NAMALWA (cell line): ENCODE data around the gene CYP2R1.
"Not testable (repeated sequence)": the region's sequence is repeated elsewhere in the genome, so short reads cannot be mapped to it uniquely, and the experiment has no call there.

Source experiments
- DNase-seq: peaks from one replicate; pipeline ENCODE4 v3.0.0-alpha.2; 2015; ENCODE audit warnings: low spot score

CYP2R1 gene

GRCh38 chr11:14891143-14892035 is 642 bp downstream of the CYP2R1 start:
- peak; percentile 91 for DNase-seq

DNA sequence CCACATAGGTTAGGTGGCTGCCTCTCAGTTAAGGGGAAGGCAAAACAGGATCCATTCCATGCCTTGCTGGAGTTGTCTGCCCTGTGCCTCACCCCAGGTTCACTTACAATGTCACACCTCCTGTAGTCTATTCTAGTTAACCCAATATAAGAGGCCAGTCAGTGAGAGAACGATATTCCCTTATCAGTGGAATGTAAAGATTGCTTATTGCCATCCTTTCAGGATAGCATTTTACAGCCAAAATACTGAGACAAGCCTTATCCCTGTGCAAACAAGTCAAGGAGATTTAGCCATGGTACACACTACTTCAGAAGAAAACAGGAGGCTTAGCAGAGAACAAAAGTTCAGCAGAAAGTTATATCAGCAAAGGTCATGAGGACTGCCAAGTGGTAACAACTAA is 5.5 kb downstream of the CYP2R1 start:
- DNase-seq, result no peak

DNA sequence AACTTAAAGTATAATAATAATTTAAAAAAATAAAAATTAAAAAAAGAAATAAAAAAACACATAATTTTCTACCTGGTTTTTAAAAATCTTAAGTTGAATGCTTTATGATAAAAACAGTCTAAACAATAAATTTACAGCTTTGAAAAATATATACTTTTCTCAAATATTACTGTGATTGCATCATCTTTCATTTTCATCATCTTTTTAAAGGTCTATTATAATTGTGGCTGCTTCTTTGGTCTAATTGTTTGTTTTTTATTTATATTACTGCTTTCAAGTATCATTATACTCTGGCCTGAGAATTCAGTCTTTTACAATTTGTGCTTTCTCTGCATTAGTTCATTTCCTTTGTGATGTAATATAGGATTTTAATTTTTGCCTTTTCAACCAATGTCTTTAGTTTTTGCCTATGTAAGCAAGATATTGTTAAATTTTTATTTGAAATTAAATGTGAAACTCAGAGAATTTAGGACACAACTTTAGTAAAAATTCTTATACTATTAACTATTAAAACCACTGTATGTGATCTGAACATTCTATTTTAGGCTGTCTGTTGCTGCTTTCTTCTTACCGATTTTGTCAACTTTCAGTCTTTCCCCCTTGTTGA is 7.3 kb downstream of the CYP2R1 start:
- no peak for DNase-seq

- DNase-seq, result not testable (repeated sequence)
Observed at GRCh38 chr11:14883683-14884082, 8.3 kb downstream of the CYP2R1 start.

GRCh38 chr11:14882196-14882595 is 9.8 kb downstream of the CYP2R1 start:
- DNase-seq, result no peak

GRCh38 chr11:14881576-14882193 is 10.3 kb downstream of the CYP2R1 start:
- no peak for DNase-seq

DNA sequence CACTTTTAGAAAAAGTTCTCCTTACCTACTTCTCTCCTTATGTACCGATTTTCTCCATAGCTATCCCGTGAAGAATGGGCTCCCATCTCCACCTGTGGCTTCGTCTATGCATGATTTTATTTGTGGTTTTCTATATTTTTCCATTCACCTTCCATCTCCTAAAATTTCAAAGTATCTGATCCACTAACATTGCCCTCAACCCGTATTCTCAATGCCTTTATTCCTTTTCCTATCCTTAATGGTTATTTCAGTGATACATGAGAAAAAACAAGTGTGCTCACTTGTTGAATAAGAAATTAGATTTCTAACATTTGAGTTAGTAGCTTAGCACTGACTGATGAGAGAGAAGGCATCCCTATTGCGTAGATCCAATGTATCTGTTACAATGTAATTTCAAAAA is 16.9 kb downstream of the CYP2R1 start:
- DNase-seq, result no peak

- DNase-seq, result no peak
Observed at GRCh38 chr11:14873632-14874031, 18.4 kb downstream of the CYP2R1 start.

- no peak for DNase-seq
Observed at GRCh38 chr11:14872032-14872431, 20.0 kb downstream of the CYP2R1 start.

GRCh38 chr11:14863775-14864174 is 28.3 kb downstream of the CYP2R1 start:
- DNase-seq, result not testable (repeated sequence)

DNA sequence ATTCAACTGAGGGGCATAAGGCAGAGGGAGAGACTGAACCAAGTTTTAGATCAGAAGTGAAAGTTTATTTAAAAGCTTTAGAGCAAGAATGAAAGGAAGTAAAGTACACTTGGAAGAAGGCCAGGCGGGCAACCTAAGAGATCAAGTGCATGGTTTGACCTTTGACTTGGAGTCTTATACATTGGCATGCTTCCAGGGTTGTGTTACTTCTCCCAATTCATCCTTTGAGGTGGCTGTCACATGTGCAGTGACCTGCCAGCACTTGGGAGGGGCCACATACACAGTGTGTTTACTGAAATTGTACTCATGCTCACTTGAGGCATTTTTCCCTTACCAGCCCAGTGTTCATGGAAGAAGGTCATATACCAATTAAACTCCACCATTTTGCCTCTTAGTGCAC is 30.4 kb downstream of the CYP2R1 start:
- DNase-seq, result no peak

DNA sequence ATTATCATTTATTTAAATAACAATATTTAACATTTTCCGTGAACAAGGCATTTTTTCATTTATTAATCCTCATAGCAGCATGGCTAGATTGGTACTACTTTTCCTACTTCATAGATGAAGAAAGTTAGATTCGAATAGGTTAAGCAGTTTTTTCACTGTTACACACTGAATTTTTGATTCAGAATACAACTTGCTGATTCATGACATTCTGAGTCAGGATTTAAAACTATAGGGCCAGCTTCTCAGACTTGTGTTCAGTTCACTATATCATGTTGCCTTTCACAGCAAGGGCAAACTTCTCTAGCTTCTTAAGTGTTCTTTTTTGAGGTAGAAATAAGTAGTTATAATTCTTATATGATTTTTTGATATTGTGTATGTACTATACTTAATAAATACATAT is 31.5 kb downstream of the CYP2R1 start:
- no peak for DNase-seq

DNA sequence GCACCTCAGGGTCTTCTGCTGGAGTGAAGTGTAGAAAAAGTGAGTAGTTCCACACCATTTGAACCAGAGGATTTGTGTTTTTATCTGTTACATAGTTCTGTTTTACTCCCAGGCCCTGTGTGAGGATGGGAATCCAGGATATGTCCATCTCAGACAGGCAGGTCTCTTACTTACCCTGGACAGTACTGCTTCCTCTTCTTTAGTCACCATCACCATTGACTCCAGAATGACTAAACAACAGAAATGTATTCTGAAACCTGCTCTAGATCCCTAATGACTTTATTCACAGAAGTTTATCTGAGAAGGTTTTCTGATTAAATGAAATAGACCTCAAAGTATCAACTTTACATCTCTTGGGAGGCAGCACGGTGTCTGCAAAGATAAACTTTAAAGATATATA is 33.6 kb downstream of the CYP2R1 start:
- DNase-seq, result no peak

DNA sequence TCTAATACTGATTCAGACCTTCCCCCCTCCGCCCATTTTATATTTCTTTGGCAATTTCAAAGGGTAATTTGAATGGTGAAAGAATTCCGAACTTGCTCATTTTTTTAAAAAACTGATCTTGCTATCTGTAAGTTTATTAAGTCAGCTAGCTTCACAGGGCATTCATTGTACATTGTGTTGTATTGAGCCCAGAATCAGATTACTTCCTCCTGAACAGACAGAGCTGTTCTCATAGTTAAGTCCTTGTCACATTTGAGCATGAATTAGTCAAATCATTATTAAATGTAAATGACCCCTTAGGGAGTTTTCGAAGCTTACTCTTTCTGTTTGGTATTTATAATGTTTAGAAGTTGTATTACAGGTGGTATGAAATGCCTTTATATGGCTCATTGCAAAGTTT is 34.4 kb downstream of the CYP2R1 start:
- no peak for DNase-seq

GRCh38 chr11:14855890-14856289 is 36.1 kb downstream of the CYP2R1 start:
- DNase-seq, result no peak

DNA sequence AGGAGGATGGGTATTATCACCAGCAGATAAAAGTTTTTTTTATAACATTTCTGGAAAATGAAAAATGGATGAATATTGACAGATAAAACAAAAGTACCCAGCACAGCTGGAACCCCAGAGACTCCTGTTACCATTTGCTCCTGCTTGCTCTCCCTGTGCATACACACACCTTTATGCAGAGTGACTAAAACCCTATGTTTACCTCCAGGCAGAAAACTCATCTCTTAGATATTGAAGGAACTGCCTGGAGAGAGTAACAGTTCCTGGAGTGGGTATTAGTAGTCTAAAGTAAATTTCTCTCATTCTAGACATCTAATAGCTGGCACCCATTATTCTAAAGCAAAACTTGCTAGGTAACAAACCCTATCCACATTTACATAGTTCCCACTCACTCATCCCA is 38.0 kb downstream of the CYP2R1 start:
- DNase-seq, result no peak

DNA sequence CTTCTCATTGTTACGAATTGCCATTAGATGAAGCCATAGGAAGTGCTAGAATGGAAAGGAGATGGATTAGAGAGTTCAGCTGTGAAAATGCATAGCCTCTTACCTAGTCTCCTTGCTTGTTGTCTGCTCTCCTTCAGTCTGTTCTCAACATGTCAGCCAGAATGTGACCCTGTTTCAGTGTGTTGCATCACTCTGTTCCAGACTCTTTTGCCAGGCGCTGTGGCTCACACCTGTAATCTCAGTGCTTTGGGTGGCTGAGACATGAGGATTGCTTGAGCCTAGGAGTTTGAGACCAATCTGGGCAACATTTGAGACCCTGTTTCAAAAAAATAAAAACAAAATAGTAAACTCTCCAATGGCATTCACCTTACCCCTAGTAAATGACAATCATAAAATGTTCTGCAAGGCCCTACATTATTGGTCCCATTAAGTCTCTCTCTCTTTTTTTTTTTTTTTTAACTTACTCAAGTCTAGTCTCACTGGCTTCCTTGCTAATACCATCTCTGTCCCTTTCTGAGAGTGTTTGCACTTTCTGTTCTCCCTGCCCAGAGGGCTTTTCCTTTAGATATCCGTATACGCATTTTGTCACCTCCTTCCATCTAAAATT is 39.4 kb downstream of the CYP2R1 start:
- peak; percentile 5 for DNase-seq

DNA sequence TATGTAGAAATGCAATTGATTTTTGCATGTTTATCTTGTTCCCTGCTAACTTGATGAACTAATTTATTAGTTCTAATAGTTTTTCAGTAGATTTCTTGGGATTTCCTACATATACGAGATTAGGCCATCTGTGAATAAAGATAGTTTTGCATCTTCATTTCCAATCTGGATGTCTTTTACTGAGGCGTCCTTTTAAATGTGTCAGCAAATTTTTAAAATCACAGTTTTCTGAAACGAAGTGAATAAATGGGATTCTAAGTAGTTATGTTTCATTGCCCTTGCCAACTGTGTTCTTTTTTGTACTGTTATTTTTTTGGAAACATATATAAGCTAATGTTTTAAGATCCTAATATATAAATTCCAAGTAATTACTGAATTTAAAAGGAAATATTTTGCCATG is 50.0 kb downstream of the CYP2R1 start:
- no peak for DNase-seq

DNA sequence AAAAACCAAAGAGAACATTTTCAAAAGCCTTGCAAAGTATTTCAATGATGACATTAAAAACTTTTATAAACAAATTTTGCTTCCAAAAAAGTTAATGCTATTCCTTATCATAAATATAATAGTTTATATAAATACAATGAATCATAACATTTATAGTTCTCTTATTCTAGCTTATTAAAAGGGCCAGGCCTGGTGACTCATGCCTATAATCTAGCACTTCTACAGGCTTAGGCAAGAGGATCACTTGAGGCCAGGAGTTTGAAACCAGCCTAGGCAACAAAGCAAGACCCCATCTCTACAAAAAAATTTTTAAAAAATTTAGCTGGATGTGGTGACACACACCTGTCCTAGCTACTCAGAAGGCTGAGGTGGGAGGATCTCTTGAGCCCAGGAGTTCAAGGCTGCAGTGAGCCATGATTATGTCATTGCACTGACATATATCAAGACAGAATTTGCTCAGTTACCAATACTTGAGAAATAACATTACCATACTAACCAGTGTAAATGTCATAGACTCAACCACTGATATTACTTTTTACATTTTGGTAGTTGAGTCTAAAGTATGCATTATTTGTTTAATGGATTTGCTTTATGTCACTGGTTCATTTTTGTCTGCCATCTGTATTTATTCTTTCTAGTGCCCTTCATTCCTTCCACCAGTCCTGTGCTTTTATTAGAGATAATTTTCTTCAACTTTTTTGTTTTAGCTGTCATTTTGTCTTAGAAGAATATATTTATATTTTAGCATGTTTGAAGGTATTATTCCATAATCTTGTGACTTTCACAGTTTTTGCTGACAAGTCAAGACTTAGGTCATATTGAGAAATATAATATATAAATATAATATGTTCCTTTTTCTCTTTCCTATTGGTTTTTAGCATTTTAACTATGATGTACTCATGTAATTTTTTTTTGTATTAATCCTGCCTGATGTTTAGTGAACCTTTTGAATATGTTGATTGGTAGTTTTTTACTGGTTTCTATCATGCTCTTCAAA is 56.2 kb downstream of the CYP2R1 start:
- DNase-seq, result no peak
